ENCODE results near the gene FGF14.

Gene FGF14

DNA sequence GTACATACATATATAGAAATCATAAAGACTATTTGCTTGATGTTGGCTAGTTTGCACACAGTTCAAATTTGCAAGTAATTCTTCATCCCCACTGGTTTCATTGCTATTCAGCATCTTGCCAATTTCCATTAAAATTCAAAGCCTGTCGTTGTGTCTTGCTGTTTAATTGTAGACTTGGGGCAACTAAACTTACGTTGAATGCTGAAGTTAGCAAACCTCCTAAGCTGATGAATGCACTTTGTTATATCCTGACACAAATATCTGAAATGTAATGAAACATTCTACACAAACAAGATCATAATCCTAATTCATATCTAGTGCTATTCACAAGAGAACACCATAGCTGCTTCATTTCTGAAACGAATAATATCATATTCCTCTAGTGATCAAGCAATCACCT, 568.2 kb downstream of the FGF14 start:
- no peak for DNase-seq

DNA sequence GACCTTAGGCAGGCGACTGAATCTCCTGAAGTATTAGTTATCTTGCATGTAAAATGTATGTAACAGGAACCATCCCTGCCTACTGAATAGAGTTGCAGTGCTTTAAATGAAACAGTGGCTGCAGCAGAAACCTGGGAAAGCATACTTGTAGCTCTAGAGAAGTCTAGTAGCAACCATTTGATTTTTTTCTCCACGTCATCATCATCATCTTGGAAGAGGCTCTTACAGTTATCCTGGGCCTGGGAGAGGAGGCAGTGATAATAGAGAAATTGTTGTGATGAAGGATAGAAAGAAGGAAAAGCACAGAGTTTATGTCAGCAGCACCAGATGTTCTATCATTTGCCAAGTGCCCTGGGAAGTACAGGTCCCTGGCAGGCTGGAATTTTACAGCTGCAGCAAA, 571.8 kb downstream of the FGF14 start:
- DNase-seq: no peak

GRCh38 chr13:101829484-101829883, 572.4 kb downstream of the FGF14 start:
- no peak for DNase-seq

- no peak for DNase-seq
These were observed 573.7 kb downstream of the FGF14 start for GRCh38 chr13:101828119-101828518.

DNA sequence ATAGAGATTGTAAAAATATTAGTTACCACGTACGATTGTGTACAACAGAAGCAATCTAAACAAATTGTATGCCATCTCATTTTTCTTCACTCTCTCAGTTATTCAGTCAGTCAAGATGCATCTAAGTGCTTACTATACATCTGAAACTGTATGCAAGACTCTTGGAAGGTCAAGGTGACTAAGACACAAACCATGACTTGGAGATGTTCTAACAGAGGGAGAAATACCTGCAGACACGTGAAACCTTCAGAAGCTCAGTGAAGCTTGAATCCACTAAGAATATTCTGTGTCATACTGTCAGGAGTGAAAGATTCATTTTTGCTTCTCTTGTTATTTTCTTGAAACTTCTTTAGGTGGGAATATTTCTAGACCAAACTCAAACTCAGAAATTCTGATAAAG, 584.0 kb downstream of the FGF14 start:
- DNase-seq: no peak

DNA sequence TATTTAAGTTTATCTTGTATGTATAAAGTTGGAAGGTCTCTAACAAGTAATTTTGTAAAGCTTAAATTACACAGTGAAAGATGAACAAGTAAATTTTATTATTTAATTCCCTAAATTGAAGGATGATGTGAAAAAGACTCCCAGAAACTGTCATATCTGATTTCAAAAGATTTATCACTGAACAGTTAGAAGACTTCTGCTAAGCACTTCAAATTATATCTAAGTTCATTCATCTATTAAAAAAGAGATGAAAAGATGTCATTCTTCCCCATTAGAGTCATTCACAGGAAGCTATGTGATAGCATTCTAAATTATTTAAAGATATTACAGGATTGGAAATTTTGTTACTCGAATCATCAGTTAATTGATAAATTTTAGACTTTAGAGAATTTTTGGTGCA, 590.0 kb downstream of the FGF14 start:
- DNase-seq: no peak

GRCh38 chr13:101811284-101811839, 590.5 kb downstream of the FGF14 start:
- DNase-seq: no peak

DNA sequence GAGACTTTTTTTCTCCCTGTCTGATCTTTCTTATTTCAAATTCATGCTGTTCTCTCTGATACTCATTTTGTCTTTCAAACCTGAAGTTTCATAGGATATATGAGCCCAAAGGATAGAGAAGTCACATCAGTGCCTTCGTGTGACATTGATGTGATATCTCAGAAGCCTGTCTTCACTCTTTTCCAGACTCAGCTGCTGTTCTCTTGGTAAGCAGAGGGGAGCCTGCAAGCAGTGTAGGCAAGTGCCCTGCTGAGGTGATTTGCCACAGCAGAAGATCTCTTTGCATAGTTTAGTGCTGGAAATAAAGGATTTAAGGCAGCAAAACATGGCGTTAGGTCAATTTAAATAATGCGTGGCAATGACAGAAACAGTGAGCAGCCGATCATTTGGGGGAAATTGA, 602.7 kb downstream of the FGF14 start:
- DNase-seq: no peak

DNA sequence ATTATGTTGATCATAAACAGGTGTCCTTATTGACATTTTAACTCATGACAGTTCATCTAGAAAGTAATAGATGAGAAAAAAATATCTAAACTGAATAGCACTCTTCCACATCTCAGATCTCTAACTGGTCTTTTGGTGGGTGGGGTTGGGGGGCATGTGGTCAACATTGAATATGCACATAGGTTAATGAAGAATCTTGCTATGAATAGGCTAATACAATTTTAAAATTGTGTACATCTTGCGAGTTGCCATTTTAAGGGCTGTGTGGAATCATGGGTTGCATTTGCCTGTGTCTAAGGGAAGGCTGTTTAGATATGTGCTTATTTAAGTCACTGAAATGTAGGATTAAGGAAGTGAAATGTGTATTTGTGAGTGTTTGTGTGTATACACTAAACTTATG, 603.4 kb downstream of the FGF14 start:
- DNase-seq: no peak

GRCh38 chr13:101795460-101795859, 606.4 kb downstream of the FGF14 start:
- no peak for DNase-seq

- DNase-seq: no peak
These were observed 606.8 kb downstream of the FGF14 start for GRCh38 chr13:101795025-101795424.

- no peak for DNase-seq
These were observed 609.7 kb downstream of the FGF14 start for GRCh38 chr13:101792189-101792588.

GRCh38 chr13:101785858-101786257, 616.0 kb downstream of the FGF14 start:
- no peak for DNase-seq

DNA sequence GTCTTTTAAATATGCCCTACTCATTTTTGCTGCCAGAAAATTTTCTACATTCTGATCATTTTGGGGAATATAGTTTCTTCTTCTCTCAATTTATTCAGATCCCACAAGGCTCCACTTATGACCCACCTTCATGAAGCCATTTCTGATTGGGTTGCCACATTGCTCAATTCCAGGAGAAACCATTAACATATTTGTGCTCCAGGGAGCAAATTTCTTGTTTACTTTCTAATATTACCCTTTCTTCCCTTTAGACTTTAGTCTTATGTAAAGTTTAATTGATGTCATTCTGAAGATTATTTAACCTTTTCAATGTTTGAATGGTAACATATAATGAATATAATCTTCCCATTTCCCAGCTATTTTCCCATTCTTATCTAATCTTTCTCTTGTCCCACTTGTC, 617.5 kb downstream of the FGF14 start:
- DNase-seq: no peak

DNA sequence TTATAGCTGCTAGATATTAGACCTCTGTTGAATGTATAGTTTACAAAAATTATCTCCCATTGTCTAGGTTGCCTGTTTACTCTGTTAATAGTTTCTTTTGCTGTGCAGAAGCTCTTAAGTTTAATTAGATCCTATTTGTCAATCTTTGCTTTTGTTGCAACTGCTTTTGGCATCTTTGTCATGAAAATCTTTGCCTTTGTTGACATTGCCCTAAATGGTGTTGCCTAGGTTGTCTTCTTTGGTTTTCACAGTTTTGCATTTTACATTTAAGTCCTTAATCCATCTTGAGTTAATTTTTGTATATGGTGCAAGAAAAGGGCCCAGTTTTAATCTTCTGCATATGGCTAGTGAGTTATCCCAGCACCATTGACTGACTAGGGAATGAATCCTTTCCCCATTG, 618.3 kb downstream of the FGF14 start:
- no peak for DNase-seq

DNA sequence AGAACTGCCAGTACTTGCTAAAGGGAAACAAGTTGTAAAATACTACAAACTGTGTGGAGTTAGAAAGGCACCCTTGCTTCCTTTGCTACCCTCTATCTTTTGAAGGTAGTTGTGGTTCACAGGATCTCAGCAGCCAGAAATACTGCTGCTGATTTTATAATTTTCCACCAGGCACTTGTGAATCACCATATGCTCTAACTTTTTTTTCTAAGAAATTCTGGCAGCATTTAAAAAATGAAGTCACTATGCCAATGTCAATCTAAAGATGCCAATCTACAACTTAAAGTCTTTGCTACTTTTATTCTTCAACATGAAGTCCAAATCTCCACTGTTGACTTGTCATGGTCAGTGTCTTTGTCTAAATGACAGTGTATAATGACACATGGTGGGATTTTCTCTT, 621.6 kb downstream of the FGF14 start:
- DNase-seq: no peak

DNA sequence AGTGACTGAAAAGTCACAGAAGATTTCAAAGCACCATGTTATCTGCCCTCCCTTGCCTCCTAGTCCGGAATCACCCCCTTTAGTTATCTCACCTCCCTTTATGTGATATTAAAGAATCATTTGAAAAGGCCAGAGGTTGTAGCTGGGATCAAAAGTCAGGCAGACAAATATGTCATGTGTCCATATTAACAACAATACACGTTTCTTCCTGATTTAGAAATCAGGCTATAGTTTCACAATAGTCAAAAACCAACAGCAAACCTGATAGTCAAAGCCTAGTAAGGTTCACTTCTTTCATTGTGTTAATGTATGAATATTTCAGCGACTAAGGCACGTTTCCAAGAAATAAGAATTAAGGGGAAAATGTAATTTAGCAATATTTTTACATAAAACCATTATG, 622.7 kb downstream of the FGF14 start:
- no peak for DNase-seq

DNA sequence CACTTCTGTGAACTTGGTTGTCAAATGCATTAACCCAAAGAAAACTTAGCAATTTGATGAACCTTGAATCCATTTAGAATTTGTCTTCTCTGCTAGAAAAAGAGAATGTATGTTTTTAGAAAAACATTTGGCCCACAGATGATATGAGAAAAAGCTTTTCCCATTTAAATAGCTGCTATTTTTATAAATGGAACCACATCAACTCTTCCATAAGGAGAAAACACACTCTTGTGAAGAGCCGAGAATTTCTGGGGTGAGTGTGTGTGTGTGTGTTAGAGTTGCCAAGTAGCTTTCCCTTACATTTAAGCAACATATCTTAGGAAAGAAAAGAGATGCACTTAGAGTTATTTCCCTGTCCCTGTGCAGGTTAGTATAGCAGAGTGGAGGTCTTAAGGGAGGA, 626.6 kb downstream of the FGF14 start:
- DNase-seq: no peak

DNA sequence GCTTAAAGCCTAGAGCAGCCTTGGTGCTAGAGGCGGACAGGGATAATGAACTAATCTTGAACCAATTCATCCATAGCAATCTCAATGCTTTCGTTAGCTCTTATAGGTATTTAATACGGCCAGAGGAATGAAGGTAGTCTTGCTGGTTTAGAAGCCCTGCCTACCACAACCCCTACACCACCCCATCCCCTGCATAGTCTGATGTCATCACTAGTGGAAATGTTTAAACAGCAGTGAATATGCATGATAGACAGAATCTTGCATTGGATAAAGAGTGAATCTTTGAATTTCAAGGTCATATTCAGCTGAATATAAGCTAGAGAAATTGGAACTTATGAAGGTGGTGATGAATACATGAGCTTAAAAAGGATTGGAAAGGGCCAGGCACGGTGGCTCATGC, 627.5 kb downstream of the FGF14 start:
- DNase-seq: no peak

DNA sequence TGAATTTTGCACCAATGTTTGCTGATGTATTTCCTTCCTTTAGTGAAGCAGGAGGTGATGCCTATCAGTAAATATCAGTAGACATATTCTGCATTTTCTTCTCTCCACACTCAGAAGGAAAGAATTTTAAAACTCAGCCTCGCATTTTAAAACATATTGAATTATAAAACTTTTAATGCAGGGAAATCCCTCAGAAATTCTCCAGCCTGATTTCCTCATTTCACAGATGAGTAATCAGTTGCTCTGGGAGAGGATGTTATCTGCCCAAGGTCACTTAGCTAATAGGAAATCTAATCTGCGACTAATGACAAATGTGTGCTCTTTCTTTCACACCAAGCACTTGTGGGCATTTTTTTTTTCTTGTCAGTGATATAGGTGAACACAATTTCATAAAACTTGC, 628.8 kb downstream of the FGF14 start:
- no peak for DNase-seq

DNA sequence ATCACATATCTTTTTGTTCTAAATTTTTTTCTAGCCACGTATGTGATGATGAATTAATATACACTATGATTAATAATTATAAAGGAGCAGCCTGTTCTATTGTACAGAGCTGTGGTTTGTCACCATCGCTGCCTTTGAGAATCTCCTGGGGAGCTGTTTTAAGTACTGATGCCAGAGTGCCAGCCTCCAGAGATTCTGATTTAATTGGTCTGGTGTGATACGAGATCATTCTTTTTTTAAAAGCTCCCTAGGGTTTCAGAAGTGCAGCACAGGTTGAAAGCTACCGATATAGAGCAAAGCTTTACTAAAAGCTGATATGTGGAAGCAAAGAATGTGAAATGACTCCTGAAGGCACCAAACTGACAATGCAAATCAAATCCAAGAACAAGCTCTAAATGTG, 634.7 kb downstream of the FGF14 start:
- no peak for DNase-seq

DNA sequence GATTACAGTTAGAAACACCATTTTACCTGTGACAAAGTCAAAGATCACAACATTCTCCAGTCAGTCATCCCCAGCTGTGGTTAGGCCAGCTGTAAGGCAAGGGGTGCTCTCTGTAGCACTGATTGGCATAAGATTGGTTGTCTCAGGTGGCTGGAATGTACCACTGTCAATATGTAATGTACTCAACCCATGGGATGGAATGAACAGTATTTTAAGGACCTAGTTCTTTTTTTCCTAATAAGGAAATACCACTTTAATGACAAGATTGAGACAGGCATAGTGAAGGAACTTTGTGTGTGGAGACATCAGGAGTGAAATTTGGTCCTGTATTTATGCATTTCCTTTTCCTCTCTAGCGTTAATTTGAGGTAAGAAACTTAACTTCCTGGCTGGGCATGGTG, 638.7 kb downstream of the FGF14 start:
- DNase-seq: no peak

GRCh38 chr13:101757446-101758039, 644.3 kb downstream of the FGF14 start:
- no peak for DNase-seq

GRCh38 chr13:101755228-101755887, 646.5 kb downstream of the FGF14 start:
- DNase-seq: no peak

DNA sequence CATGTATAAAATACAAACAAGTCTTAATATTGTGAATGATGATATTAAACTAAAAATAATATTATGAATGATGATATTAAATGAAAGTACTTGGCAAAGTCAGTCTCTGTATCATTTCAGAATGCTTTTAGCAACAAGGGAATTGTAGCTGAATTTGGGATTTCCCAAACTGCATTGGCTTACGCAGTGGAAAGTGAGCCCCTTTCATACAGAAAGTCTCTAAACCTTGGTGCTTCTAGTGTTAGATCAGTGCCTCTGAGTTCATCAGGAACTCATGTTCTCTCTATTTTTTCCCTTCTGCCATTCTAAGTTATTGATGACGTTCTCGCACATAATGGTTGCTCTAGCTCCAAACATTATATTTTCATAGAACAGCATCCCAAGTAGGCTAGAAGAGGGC, 649.4 kb downstream of the FGF14 start:
- no peak for DNase-seq
